T-cell (primary cell): ENCODE data around the gene INHBB. TPM values are rescaled to one million over a fixed set of nuclear protein-coding genes. Genes with fewer than 3 reads are reported as not detected.

Source experiments
- ATAC-seq, 4 experiments: fragments of 200-7000 bp in 3 of 4; fragments of 150-1000 bp in 1 of 4; cut with Tn5 transposase; replicated peaks in 1 of 4; 1 replicate in 3 of 4; 2 replicates in 1 of 4; pipeline ENCODE4 v1.10.0; 2021; ENCODE audit warnings: moderate library complexity in 3 of 4, mild to moderate bottlenecking in 2 of 4, moderate number of reproducible peaks in 1 of 4
- CTCF ChIA-PET, 2 donors: fragments of 300-600 bp; sonication (Branson Sonifier 250); formaldehyde crosslinking; loops; one replicate each; lab custom pipeline; 2022; ENCODE audit warnings: antibody characterized with exemption in 2 of 2; lab: Charles Lee
- POLR2A ChIA-PET, 2 donors: fragments of 300-600 bp; sonication (Branson Sonifier 250); formaldehyde crosslinking; loops; one replicate each; lab custom pipeline; 2022; ENCODE audit warnings: antibody characterized with exemption in 2 of 2; lab: Charles Lee
- DNase-seq, 35 experiments: peaks; one replicate each; pipeline versions ENCODE4 v3.0.0 to v3.0.0-alpha.2; 2013 to 2023
- H3K27ac ChIP-seq: one replicate; pipeline ENCODE4 v1.5.1; 2013; ENCODE audit warnings: low read length
- H3K27me3 ChIP-seq, 2 experiments: replicated peaks in 1 of 2; 1 replicate in 1 of 2; 2 replicates in 1 of 2; pipeline versions ENCODE4 v1.6.1 to v1.7.0; 2013; ENCODE audit warnings: low read length in 1 of 2, mixed read lengths in 1 of 2; ENCODE audit not compliant: control insufficient read depth in 2 of 2, insufficient read depth in 2 of 2; ENCODE audit errors: extremely low read depth in 1 of 2
- H3K36me3 ChIP-seq, 2 donors: 1 replicate in 1 of 2; 2 replicates in 1 of 2; pipeline versions ENCODE4 v1.6.1 to v1.7.0; 2013; ENCODE audit warnings: low read length in 1 of 2; ENCODE audit not compliant: control insufficient read depth in 2 of 2, insufficient read depth in 1 of 2; ENCODE audit errors: extremely low read depth in 1 of 2
- H3K4me1 ChIP-seq, 2 experiments: 1 replicate in 1 of 2; 2 replicates in 1 of 2; pipeline versions ENCODE4 v1.6.1 to v1.7.0; 2013; ENCODE audit warnings: low read length in 2 of 2, mixed read lengths in 1 of 2; ENCODE audit not compliant: insufficient read depth in 2 of 2, control insufficient read depth in 1 of 2; ENCODE audit errors: extremely low read depth in 1 of 2
- H3K4me3 ChIP-seq, 2 donors: 1 replicate in 1 of 2; 2 replicates in 1 of 2; pipeline versions ENCODE4 v1.5.1 to v1.7.0; 2013; ENCODE audit warnings: mild to moderate bottlenecking in 2 of 2, low read length in 1 of 2, moderate library complexity in 1 of 2; ENCODE audit not compliant: control insufficient read depth in 1 of 2; ENCODE audit errors: extremely low read depth in 1 of 2
- H3K9me3 ChIP-seq: 2 replicates; pipeline ENCODE4 v1.7.0; 2013
- H3K27ac Mint-ChIP-seq, 2 donors: one replicate each; pipeline ENCODE4 v1.8.0; 2020 to 2021; ENCODE audit warnings: mild to moderate bottlenecking in 2 of 2, mixed read lengths in 2 of 2
- H3K27me3 Mint-ChIP-seq, 2 donors: one replicate each; pipeline ENCODE4 v1.8.0; 2021 to 2022; ENCODE audit warnings: mixed read lengths in 2 of 2
- H3K36me3 Mint-ChIP-seq: one replicate; pipeline ENCODE4 v1.8.0; 2021; ENCODE audit warnings: mixed read lengths
- H3K4me1 Mint-ChIP-seq, 3 donors: one replicate each; pipeline ENCODE4 v1.8.0; 2020 to 2022; ENCODE audit warnings: mixed read lengths in 3 of 3, mild to moderate bottlenecking in 1 of 3
- H3K4me3 Mint-ChIP-seq, 3 donors: one replicate each; pipeline ENCODE4 v1.8.0; 2020 to 2022; ENCODE audit warnings: mild to moderate bottlenecking in 3 of 3, mixed read lengths in 3 of 3, moderate library complexity in 3 of 3
- H3K9me3 Mint-ChIP-seq, 3 donors: one replicate each; pipeline ENCODE4 v1.8.0; 2020 to 2022; ENCODE audit warnings: mixed read lengths in 3 of 3
- WGBS: methylation state at CpG from one replicate; pipeline ENCODE4 v1.1.5; 2013; ENCODE audit warnings: missing lambda C conversion rate; ENCODE audit not compliant: insufficient coverage; 5-methylcytosine and 5-hydroxymethylcytosine counted together
- total RNA-seq, 35 experiments: library from RNA in 6 of 35; stranded (reverse) in 6 of 35; fragments of 120-200 nt in 1 of 35; gene quantifications; one replicate each; pipeline versions ENCODE4 v1.2.1 to v1.2.4 and lab custom pipeline; 2013 to 2026

INHBB gene
- total RNA-seq, 5 donors from 2014 or later (not counting 1 experiment from before 2014, with no cell fraction given) = 0.09 to 0.19 (median 0.10) TPM; not detected in 2

- POLR2A ChIA-PET = no interaction called here
- Histone ChIP-seq H3K27ac (no peak overlapping the region), H3K4me3 (no peak overlapping the region), H3K27me3 (peaks cover 0 to 23% of the 10 kb centered on the region in 2 experiments), H3K9me3 (no peaks in the 10 kb centered on the region), H3K36me3 (no peaks in the 10 kb centered on the region), H3K4me1 (no peaks in the 10 kb centered on the region)
- Mint-ChIP-seq H3K27me3 (peaks cover 3 to 15% of the 10 kb centered on the region in 2 donors), H3K27ac (no peak overlapping the region), H3K36me3 (no peaks in the 10 kb centered on the region), H3K4me3 (no peak overlapping the region), H3K4me1 (no peaks in the 10 kb centered on the region), H3K9me3 (no peaks in the 10 kb centered on the region)
- CTCF ChIA-PET = no interaction called here
- 94% methylated on average over 6 of the region's 7 CpGs for WGBS
- DNase-seq (no peak), ATAC-seq (no peak)
These were observed 37.3 kb downstream of the INHBB start for GRCh38 chr2:120383191-120383590.

- Histone ChIP-seq H3K27ac (no peak overlapping the region), H3K4me1 (no peaks in the 10 kb centered on the region), H3K4me3 (no peak overlapping the region), H3K36me3 (no peaks in the 10 kb centered on the region), H3K27me3 (peaks cover 0 to 26% of the 10 kb centered on the region in 2 experiments), H3K9me3 (no peaks in the 10 kb centered on the region)
- DNase-seq (no peak), ATAC-seq (no peak)
- Mint-ChIP-seq H3K9me3 (no peaks in the 10 kb centered on the region), H3K36me3 (no peaks in the 10 kb centered on the region), H3K4me3 (no peak overlapping the region), H3K27ac (no peak overlapping the region), H3K4me1 (no peaks in the 10 kb centered on the region), H3K27me3 (peaks cover 0 to 12% of the 10 kb centered on the region in 2 donors)
- CTCF ChIA-PET = no interaction called here
- 80% methylated on average over 8 of the region's 13 CpGs for WGBS
- POLR2A ChIA-PET = no interaction called here
These were observed 37.9 kb downstream of the INHBB start for GRCh38 chr2:120383631-120384340.

GRCh38 chr2:120384486-120385354, 38.8 kb downstream of the INHBB start:
- CTCF ChIA-PET = no interaction called here
- WGBS = 83% methylated on average over 13 of the region's 13 CpGs
- Histone ChIP-seq H3K27ac (no peak overlapping the region), H3K27me3 (peaks cover 0 to 33% of the 10 kb centered on the region in 2 experiments), H3K9me3 (no peaks in the 10 kb centered on the region), H3K36me3 (no peaks in the 10 kb centered on the region), H3K4me3 (no peak overlapping the region), H3K4me1 (no peaks in the 10 kb centered on the region)
- DNase-seq (no peak), ATAC-seq (no peak)
- Mint-ChIP-seq H3K36me3 (no peaks in the 10 kb centered on the region), H3K4me1 (no peaks in the 10 kb centered on the region), H3K4me3 (no peak overlapping the region), H3K27me3 (peaks cover 5 to 13% of the 10 kb centered on the region in 2 donors), H3K9me3 (no peaks in the 10 kb centered on the region), H3K27ac (no peak overlapping the region)
- POLR2A ChIA-PET = no interaction called here

GRCh38 chr2:120385355-120386127, 39.6 kb downstream of the INHBB start:
- DNase-seq (no peak), ATAC-seq (no peak)
- POLR2A ChIA-PET = no interaction called here
- CTCF ChIA-PET = interaction anchor here in 1 of 2 donors (0.5 kb wide), 1 partner anchor 37 kb away, joined by 3 read pairs; no protein-coding TSS in a partner anchor
- Histone ChIP-seq H3K9me3 (no peaks in the 10 kb centered on the region), H3K36me3 (no peaks in the 10 kb centered on the region), H3K27ac (no peak overlapping the region), H3K4me1 (no peaks in the 10 kb centered on the region), H3K4me3 (no peak overlapping the region), H3K27me3 (peaks cover 2 to 30% of the 10 kb centered on the region in 2 experiments)
- WGBS = 39% methylated on average over 2 of the region's 4 CpGs
- no peak overlapping the region for H3K27ac Mint-ChIP-seq
- peaks cover 8 to 10% of the 10 kb centered on the region in 2 donors for H3K27me3 Mint-ChIP-seq
- no peaks in the 10 kb centered on the region for H3K36me3 Mint-ChIP-seq
- H3K4me1 Mint-ChIP-seq = no peaks in the 10 kb centered on the region
- no peak overlapping the region for H3K4me3 Mint-ChIP-seq
- H3K9me3 Mint-ChIP-seq = no peaks in the 10 kb centered on the region

- DNase-seq (no peak), ATAC-seq (no peak)
- H3K27ac ChIP-seq = no peak overlapping the region
- no peaks in the 10 kb centered on the region for H3K36me3 ChIP-seq
- Mint-ChIP-seq H3K4me3 (no peak overlapping the region), H3K9me3 (no peaks in the 10 kb centered on the region), H3K27me3 (peaks cover 8 to 10% of the 10 kb centered on the region in 2 donors), H3K4me1 (no peaks in the 10 kb centered on the region), H3K27ac (no peak overlapping the region), H3K36me3 (no peaks in the 10 kb centered on the region)
- WGBS = 66% methylated on average over 8 of the region's 9 CpGs
- H3K9me3 ChIP-seq = no peaks in the 10 kb centered on the region
- H3K4me3 ChIP-seq = no peak overlapping the region
- ChIA-PET CTCF (no interaction called here), POLR2A (no interaction called here)
- H3K4me1 ChIP-seq = no peaks in the 10 kb centered on the region
- H3K27me3 ChIP-seq = peaks cover 2 to 30% of the 10 kb centered on the region in 2 experiments
These were observed 42.5 kb downstream of the INHBB start for GRCh38 chr2:120388222-120389035.
